ENCODE data around the gene ZSCAN1.

ZSCAN1 gene

GRCh38 chr19:58079792-58080191 lies 46.0 kb downstream of the ZSCAN1 start:
- DNase-seq (ENCODE audit: low read depth, low spot score): no peak

GRCh38 chr19:58083021-58083420 lies 49.2 kb downstream of the ZSCAN1 start:
- DNase-seq (ENCODE audit: low read depth, low spot score): no peak

- no peak for DNase-seq (ENCODE audit: low read depth, low spot score)
Measured at GRCh38 chr19:58084596-58085347, 50.9 kb downstream of the ZSCAN1 start.

- no peak for DNase-seq (ENCODE audit: low read depth, low spot score)
Measured at GRCh38 chr19:58085348-58085875, 51.6 kb downstream of the ZSCAN1 start.

- no peak for DNase-seq (ENCODE audit: low read depth, low spot score)
Measured at GRCh38 chr19:58086825-58087710, 53.2 kb downstream of the ZSCAN1 start.

GRCh38 chr19:58088521-58089052 lies 54.8 kb downstream of the ZSCAN1 start:
- no peak for DNase-seq (ENCODE audit: low read depth, low spot score)

GRCh38 chr19:58089846-58090245 lies 56.0 kb downstream of the ZSCAN1 start:
- DNase-seq (ENCODE audit: low read depth, low spot score): no peak

GRCh38 chr19:58091251-58091995 lies 57.6 kb downstream of the ZSCAN1 start:
- DNase-seq (ENCODE audit: low read depth, low spot score): no peak

- DNase-seq (ENCODE audit: low read depth, low spot score): no peak
Measured at GRCh38 chr19:58093071-58093470, 59.2 kb downstream of the ZSCAN1 start.

- no peak for DNase-seq (ENCODE audit: low read depth, low spot score)
Measured at GRCh38 chr19:58095328-58095727, 61.5 kb downstream of the ZSCAN1 start.

GRCh38 chr19:58096884-58097283 lies 63.1 kb downstream of the ZSCAN1 start:
- DNase-seq (ENCODE audit: low read depth, low spot score): no peak

- DNase-seq (ENCODE audit: low read depth, low spot score): no peak
Measured at GRCh38 chr19:58097349-58097748, 63.5 kb downstream of the ZSCAN1 start.

GRCh38 chr19:58097781-58098681 lies 64.2 kb downstream of the ZSCAN1 start, which contains the start of gene ZSCAN18:
ZSCAN18 (minus strand) TSS chr19:58098231; CDS start chr19:58090267, 7,964 bp downstream.
- DNase-seq (ENCODE audit: low read depth, low spot score): peak; percentile 99

GRCh38 chr19:58098682-58098998 lies 64.8 kb downstream of the ZSCAN1 start:
- no peak for DNase-seq (ENCODE audit: low read depth, low spot score)

Measured in ELF-1 (cell line).